ENCODE data around the gene CTDSPL2.

Gene CTDSPL2

DNA sequence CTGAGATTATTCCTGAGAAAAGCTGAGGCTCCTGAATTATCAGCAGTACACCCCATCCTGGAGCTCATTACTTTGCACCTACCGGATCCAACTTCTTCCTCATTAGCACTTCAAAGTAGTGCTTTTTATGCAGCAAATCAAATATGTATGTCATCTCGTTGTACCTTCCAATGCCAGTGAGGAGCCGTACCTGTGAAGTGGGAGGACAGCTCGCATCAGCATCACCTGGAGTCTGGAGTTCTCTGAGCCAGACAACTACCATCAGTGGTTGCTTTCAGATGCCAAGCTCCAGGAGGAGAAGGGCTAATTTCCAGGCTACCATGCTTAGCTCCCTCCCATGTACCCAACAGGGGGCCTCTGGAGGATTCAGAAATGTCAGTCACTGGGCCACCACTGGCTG, 141.9 kb downstream of the CTDSPL2 start:
- TF ChIP-seq, protein P1, sequence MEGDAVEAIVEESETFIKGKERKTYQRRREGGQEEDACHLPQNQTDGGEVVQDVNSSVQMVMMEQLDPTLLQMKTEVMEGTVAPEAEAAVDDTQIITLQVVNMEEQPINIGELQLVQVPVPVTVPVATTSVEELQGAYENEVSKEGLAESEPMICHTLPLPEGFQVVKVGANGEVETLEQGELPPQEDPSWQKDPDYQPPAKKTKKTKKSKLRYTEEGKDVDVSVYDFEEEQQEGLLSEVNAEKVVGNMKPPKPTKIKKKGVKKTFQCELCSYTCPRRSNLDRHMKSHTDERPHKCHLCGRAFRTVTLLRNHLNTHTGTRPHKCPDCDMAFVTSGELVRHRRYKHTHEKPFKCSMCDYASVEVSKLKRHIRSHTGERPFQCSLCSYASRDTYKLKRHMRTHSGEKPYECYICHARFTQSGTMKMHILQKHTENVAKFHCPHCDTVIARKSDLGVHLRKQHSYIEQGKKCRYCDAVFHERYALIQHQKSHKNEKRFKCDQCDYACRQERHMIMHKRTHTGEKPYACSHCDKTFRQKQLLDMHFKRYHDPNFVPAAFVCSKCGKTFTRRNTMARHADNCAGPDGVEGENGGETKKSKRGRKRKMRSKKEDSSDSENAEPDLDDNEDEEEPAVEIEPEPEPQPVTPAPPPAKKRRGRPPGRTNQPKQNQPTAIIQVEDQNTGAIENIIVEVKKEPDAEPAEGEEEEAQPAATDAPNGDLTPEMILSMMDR (conservative IDR thresholded peaks at IDR 0.05; ENCODE audit: low read length), result no peak
- TF ChIP-seq EZH2phosphoT487 (IDR thresholded peaks at IDR 0.05; ENCODE audit: borderline replicate concordance), result no peak
- H3K27me3 ChIP-seq (ENCODE audit: insufficient read depth, low read length, poor library complexity, severe bottlenecking), result no peaks in the 10 kb centered on the region
- H3K4me3 ChIP-seq (ENCODE audit: low read length, poor library complexity, severe bottlenecking), result no peak overlapping the region
- no peak overlapping the region for H2AFZ ChIP-seq (ENCODE audit: low read length)
- no peaks in the 10 kb centered on the region for H3K9me2 ChIP-seq (replicated peaks; ENCODE audit: low read depth, low read length)
- H3K79me2 ChIP-seq (ENCODE audit: insufficient read depth, low read length), result no peaks in the 10 kb centered on the region
- no peaks in the 10 kb centered on the region for H4K20me1 ChIP-seq (ENCODE audit: insufficient read depth, low read length, poor library complexity, severe bottlenecking)
- no peaks in the 10 kb centered on the region for H3K4me1 ChIP-seq (ENCODE audit: insufficient read depth, low read length, poor library complexity, severe bottlenecking)
- H3K36me3 ChIP-seq (ENCODE audit: insufficient read depth, low read length), result peaks cover 46% of the 10 kb centered on the region
- no peak overlapping the region for H3K9ac ChIP-seq (ENCODE audit: low read depth, low read length, poor library complexity, severe bottlenecking)
- no peaks in the 10 kb centered on the region for H3F3A ChIP-seq (ENCODE audit: low read depth)
- H3K9me3 ChIP-seq (ENCODE audit: insufficient read depth, low read depth, low read length), result peaks cover 9% of the 10 kb centered on the region
- no peak overlapping the region for H3K4me2 ChIP-seq (ENCODE audit: low read depth, low read length, poor library complexity, severe bottlenecking)

DNA sequence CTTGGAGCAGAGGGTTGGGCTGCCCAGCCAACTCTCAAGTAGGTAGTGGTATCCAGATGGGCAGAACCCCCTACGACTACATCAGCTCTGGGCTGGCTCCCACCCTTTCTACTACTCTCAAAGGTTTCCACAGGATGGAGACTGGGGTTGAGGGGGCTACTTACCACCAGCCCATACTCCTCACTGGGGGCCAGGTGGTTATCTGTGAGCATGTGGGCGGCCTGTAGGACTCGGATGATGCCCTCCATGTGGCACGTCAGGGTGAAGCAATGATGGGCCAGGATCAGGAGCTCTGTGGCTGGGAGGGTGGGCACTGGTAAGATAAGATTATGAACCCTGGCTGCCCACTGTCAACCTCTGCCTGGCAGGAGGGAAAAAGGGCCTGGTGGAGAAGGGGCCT, 142.9 kb downstream of the CTDSPL2 start:
- peaks cover 35% of the 10 kb centered on the region for H3K36me3 ChIP-seq (ENCODE audit: insufficient read depth, low read length)
- H3F3A ChIP-seq (ENCODE audit: low read depth), result no peaks in the 10 kb centered on the region
- no peaks in the 10 kb centered on the region for H3K9me2 ChIP-seq (replicated peaks; ENCODE audit: low read depth, low read length)
- TF ChIP-seq, protein P1 (conservative IDR thresholded peaks at IDR 0.05; ENCODE audit: low read length), result no peak
- no peak for TF ChIP-seq EZH2phosphoT487 (IDR thresholded peaks at IDR 0.05; ENCODE audit: borderline replicate concordance)
- no peaks in the 10 kb centered on the region for H3K27me3 ChIP-seq (ENCODE audit: insufficient read depth, low read length, poor library complexity, severe bottlenecking)
- no peak overlapping the region for H2AFZ ChIP-seq (ENCODE audit: low read length)
- no peaks in the 10 kb centered on the region for H4K20me1 ChIP-seq (ENCODE audit: insufficient read depth, low read length, poor library complexity, severe bottlenecking)
- H3K9ac ChIP-seq (ENCODE audit: low read depth, low read length, poor library complexity, severe bottlenecking), result no peak overlapping the region
- H3K4me2 ChIP-seq (ENCODE audit: low read depth, low read length, poor library complexity, severe bottlenecking), result no peak overlapping the region
- no peaks in the 10 kb centered on the region for H3K79me2 ChIP-seq (ENCODE audit: insufficient read depth, low read length)
- no peaks in the 10 kb centered on the region for H3K4me1 ChIP-seq (ENCODE audit: insufficient read depth, low read length, poor library complexity, severe bottlenecking)
- H3K4me3 ChIP-seq (ENCODE audit: low read length, poor library complexity, severe bottlenecking), result no peak overlapping the region
- H3K9me3 ChIP-seq (ENCODE audit: insufficient read depth, low read depth, low read length), result peaks cover 1% of the 10 kb centered on the region; the same call in 1 of the 2 replicates

DNA sequence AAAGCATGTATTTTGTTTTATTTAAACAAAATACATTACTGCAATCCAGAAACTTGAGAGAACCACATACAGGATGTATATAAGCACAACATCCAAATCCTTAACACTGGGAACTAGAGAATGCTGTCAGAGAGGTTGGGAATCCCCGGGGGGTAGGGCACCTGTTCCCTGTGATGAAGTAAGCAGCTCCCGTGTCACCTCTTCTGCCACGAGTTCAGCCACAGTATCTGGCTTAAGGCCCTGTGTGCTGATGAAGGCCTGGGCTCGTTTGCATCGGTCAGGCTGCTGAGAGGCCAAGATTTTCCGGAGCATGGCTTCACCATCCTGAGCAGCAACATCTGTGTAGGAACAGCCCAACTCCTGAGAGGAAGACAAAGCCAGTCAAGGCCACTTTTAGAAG, 146.0 kb downstream of the CTDSPL2 start:
- no peak overlapping the region for H2AFZ ChIP-seq (ENCODE audit: low read length)
- TF ChIP-seq, protein P1 (conservative IDR thresholded peaks at IDR 0.05; ENCODE audit: low read length), result no peak
- TF ChIP-seq EZH2phosphoT487 (IDR thresholded peaks at IDR 0.05; ENCODE audit: borderline replicate concordance), result no peak
- H3K9me3 ChIP-seq (ENCODE audit: insufficient read depth, low read depth, low read length), result no peaks in the 10 kb centered on the region
- H3K9me2 ChIP-seq (replicated peaks; ENCODE audit: low read depth, low read length), result no peaks in the 10 kb centered on the region
- H3F3A ChIP-seq (ENCODE audit: low read depth), result no peaks in the 10 kb centered on the region
- no peaks in the 10 kb centered on the region for H3K4me1 ChIP-seq (ENCODE audit: insufficient read depth, low read length, poor library complexity, severe bottlenecking)
- no peak overlapping the region for H3K4me2 ChIP-seq (ENCODE audit: low read depth, low read length, poor library complexity, severe bottlenecking)
- no peak overlapping the region for H3K4me3 ChIP-seq (ENCODE audit: low read length, poor library complexity, severe bottlenecking)
- peaks cover 13% of the 10 kb centered on the region; the same call in 1 of the 2 replicates for H3K36me3 ChIP-seq (ENCODE audit: insufficient read depth, low read length)
- H3K79me2 ChIP-seq (ENCODE audit: insufficient read depth, low read length), result no peaks in the 10 kb centered on the region
- no peaks in the 10 kb centered on the region for H4K20me1 ChIP-seq (ENCODE audit: insufficient read depth, low read length, poor library complexity, severe bottlenecking)
- no peak overlapping the region for H3K9ac ChIP-seq (ENCODE audit: low read depth, low read length, poor library complexity, severe bottlenecking)
- H3K27me3 ChIP-seq (ENCODE audit: insufficient read depth, low read length, poor library complexity, severe bottlenecking), result no peaks in the 10 kb centered on the region

All from Loucy (cell line).